Activated naive CD4-positive, alpha-beta T cell treated with anti-CD3 and anti-CD28 coated beads, Interleukin-2, amount 50 U/mL, for 72 hours (primary cell): Measurements from ENCODE around the gene KMT2C. TPM values are rescaled to one million over a fixed set of nuclear protein-coding genes. Genes with fewer than 3 reads are reported as not detected.

ENCODE experiments used
- ATAC-seq, 2 donors: fragments of 150-1000 bp; cut with Tn5 transposase; 2 replicates each; pipeline ENCODE4 v1.10.0; 2021; ENCODE audit warnings: mild to moderate bottlenecking in 2 of 2, moderate library complexity in 2 of 2
- DNase-seq, 2 donors: peaks; one replicate each; pipeline ENCODE4 v3.0.0; 2021 to 2022; ENCODE audit warnings: low spot score in 2 of 2
- H3K27ac Mint-ChIP-seq, 2 donors: one replicate each; pipeline ENCODE4 v1.8.0; 2022; ENCODE audit warnings: mild to moderate bottlenecking in 2 of 2, mixed read lengths in 2 of 2
- H3K36me3 Mint-ChIP-seq, 2 donors: one replicate each; pipeline ENCODE4 v1.8.0; 2022; ENCODE audit warnings: mixed read lengths in 2 of 2
- H3K9me3 Mint-ChIP-seq, 2 donors: one replicate each; pipeline ENCODE4 v1.8.0; 2022; ENCODE audit warnings: mixed read lengths in 2 of 2
- total RNA-seq, 2 donors: library from RNA; stranded (reverse); gene quantifications; one replicate each; pipeline ENCODE4 v1.2.3, GENCODE V29; 2022

Gene KMT2C
- total RNA-seq, 2 donors from 2014 or later, result 65.7 to 69.1 TPM

DNA sequence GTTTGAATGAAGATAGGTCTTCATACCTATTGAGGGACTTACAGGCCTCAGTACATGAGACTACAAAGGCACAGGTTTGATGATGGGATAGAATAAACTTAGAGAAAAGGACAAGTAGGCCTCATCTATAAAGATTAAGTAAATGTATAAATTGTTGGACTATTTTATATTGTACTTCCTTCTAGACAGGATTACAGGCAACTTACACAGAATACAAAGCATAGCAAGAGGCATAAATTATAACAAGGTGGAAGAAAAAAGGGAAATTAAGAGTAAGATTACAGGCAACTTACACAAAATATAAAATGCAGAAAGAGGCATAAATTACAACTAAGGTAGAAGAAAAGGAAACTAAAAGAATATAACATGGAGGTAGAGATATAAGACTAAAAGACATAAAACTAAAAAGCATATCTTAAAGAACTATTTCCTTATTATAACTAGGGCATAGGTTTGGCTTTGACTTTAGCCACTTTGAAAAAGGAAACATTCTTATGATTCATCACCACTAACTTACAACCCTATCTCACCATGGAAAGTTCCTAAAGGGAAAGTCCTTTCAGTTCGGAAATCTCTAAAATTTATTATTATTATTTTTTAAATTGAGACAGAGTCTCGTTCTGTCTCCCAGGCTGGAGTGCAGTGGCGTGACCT, 257.3 kb downstream of the KMT2C start:
- Mint-ChIP-seq H3K36me3 (peaks cover 22 to 36% of the 10 kb centered on the region in 2 donors), H3K9me3 (no peaks in the 10 kb centered on the region), H3K27ac (peak overlapping the region in 1 of 2 donors; percentile 8)
- DNase-seq (no peak), ATAC-seq (no peak)

DNA sequence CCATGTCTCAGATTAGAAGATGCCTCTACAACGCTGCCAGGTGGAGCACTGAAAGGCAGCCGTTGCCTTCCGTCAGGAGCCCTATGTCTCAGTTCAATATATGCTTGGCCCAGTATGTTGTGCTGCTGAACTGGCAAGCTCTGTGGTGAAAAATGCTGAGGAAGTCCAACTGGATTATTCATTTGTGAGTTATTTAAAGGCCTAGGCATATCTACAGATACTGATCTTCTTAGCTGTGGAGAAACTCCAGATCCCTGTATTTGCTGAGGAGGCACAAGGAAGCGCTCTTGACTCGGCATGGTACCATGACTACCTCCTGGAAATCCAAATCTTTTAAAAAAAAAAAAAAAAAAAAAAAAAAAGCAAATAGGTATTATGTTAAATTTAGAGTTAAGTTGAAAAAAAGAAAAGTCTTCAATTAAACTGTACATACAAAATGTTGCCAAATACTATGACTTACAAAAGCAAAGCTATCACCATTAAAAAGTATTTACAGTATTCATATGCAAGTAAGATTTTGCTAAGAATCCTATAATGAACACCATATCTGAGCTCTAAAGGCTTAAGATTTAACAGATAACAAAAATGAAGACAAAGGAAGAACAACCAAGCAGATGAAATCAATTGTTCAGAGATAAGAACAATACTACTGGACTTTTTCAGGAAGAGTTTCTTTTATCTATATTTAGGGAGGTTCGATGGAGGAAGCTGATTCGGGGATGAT, 258.0 kb downstream of the KMT2C start:
- no peak for DNase-seq
- no peak for ATAC-seq
- H3K36me3 Mint-ChIP-seq, result peaks cover 22 to 36% of the 10 kb centered on the region in 2 donors
- H3K9me3 Mint-ChIP-seq, result no peaks in the 10 kb centered on the region
- H3K27ac Mint-ChIP-seq, result peak overlapping the region in 1 of 2 donors; percentile 8

DNA sequence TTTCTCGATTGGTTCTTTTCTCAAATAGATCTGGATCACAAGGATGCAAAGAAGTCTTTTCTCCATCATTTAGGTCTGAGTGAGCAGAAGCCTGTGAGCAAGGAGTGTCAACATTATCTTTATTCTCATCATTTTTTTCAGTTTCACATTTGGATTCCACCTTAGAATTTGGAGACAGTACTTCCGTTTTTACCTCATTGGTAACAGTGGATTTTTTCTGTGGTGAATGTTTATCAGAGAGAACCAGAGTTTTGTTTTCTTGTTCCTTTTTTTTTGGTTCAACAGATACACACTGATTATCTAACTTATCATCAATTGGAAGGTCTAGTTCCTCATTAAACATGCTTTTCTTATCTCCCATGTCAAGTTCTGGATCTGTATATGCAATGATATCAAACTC, 259.0 kb downstream of the KMT2C start:
- H3K27ac Mint-ChIP-seq, result no peak overlapping the region
- no peaks in the 10 kb centered on the region for H3K9me3 Mint-ChIP-seq
- ATAC-seq, result no peak

DNA sequence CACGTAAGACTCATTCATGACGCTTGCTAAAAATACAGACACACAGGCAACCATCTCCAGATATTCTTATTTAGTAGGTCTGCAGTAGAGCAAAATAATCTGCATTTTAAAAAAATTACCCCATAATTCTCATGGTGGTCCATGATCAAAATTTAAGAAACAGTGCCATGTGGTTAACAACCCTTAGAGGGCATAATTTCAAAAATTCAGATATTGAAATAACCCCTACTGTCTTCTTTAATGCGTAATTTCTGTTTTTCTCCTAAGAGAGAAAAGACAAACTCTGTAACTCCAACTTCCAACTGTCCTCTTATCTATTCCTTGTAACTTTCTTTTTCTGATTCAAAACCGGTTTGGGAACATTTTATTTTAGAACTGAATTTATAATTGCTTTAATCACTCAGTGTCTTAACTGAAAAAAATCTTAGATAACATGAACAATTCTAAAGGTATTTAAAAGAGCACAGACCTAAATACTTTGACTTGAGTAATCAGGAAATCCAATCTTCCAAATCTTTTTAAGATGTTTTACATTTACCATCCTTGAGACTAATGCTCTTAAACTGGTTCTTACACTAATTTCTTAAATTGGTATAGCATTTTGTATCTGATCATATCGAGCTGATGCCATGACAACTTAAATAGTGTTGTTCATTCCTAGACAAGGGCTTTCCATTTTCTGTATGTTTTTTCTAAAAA, 262.3 kb downstream of the KMT2C start:
- Mint-ChIP-seq H3K36me3 (peaks cover 6 to 14% of the 10 kb centered on the region in 2 donors), H3K9me3 (no peaks in the 10 kb centered on the region)

More for the DNA sequence above, 259.0 kb downstream of the KMT2C start:
- peaks cover 18 to 29% of the 10 kb centered on the region in 2 donors for H3K36me3 Mint-ChIP-seq
- DNase-seq, result no peak

DNA sequence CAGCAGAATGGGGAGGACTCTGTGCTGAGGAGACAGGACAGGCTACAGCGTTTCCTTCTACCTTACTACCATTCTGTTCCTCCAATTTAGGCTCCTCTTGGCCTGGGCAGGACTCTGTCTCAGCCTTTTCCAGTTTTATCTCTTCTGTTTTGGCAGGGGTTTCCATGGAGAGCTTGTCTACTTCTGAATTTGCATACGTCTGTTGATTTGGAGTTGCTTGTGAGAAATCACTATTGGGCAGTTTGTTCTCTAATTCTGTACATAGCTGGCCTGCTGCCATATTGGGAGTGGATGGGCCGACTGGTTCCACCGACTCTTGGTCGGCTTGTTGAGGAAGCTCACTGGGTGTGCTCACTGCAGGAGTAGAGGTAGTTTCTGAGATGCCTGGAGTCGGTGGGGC, 273.5 kb downstream of the KMT2C start:
- no peak for ATAC-seq
- DNase-seq, result no peak
- peaks cover 27 to 31% of the 10 kb centered on the region in 2 donors for H3K36me3 Mint-ChIP-seq
- peak overlapping the region in 1 of 2 donors; percentile 31 for H3K27ac Mint-ChIP-seq
- H3K9me3 Mint-ChIP-seq, result no peaks in the 10 kb centered on the region

More for the DNA sequence above, 262.3 kb downstream of the KMT2C start:
- peak overlapping the region in 1 of 2 donors; percentile 2 for H3K27ac Mint-ChIP-seq
- ATAC-seq (no peak), DNase-seq (no peak)

DNA sequence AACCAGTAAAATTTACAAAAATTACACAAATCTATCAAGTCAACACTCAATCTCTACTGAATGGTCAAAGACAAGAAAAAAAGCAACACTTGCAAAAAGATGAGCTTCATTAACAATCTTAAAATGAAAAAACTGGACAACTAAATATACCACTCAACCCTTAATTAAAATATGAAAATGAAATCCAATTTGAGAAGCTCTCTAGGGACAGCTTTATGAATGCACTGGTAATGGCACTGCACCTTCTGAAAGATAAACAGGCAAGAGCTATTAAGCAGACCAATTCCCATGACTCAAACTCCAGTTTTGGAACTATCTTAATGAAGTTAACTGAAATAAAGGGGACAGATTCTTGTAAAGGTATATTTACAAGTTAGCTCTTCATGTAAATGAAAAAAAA, 274.6 kb downstream of the KMT2C start:
- Mint-ChIP-seq H3K27ac (peak overlapping the region in 1 of 2 donors; percentile 77), H3K9me3 (no peaks in the 10 kb centered on the region), H3K36me3 (peaks cover 22 to 31% of the 10 kb centered on the region in 2 donors)
- DNase-seq (no peak), ATAC-seq (no peak)

DNA sequence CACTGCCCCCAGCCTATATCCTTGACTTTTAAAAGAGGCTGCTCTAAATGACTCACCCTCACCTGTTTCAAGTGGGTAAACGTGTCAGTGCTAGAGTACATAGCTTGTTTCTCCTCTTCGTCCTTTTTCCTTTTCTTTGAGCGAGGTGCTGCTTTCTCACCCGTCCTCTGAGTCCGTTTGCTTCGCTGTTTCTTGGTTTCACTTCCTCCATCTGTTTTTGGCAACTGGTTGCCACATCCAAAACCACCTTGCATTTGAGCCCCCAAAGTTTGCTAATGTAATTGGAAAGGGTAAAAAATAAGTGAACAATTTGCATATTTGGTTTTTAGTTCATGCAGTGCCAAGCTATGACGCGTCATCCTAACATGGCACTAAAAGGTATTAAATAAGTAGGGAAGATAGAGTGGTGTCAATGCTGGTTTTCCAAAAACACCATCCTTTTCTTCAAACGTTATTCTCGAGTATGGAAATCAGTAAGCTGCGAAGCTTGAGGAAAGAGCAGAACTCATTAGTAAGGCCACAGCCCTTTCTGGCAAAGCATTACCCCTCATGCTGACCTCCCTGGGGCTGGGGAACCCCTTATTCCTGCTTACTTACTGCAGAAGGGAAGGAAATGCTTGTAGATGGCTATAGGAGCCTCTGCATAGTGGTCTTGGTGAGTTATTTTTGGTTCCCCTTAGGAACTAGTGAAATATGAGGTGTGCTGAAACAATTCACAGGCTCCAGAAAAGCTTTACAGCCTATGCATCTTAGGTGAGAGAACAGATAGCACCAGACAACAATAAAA, 276.8 kb downstream of the KMT2C start:
- DNase-seq (no peak), ATAC-seq (peak; percentile 85 to 91)
- Mint-ChIP-seq H3K36me3 (peaks cover 22 to 35% of the 10 kb centered on the region in 2 donors), H3K9me3 (no peaks in the 10 kb centered on the region), H3K27ac (peak overlapping the region; percentile 84 to 85)

DNA sequence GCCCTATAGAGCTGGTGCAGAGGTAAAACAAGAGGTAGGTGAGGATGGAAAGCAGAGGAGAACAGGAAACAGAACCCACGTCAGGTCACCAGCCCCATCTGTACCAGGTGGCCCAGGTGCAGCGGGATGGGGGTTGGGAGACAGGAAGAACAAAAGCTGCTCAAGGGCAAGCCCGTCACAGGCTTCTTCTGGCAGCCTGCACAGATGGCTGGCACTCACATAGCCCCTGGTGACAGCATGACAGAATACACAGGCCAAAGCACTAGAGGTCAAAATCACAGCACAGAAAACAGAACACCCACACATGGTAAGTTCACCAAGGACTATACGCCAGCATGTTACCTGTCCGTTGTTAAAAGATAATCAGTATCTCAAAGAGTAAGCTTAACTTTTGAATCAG, 283.5 kb downstream of the KMT2C start:
- Mint-ChIP-seq H3K27ac (peak overlapping the region; percentile 19 to 77), H3K9me3 (no peaks in the 10 kb centered on the region), H3K36me3 (peaks cover 0 to 13% of the 10 kb centered on the region in 2 donors)
- ATAC-seq (no peak), DNase-seq (no peak)

DNA sequence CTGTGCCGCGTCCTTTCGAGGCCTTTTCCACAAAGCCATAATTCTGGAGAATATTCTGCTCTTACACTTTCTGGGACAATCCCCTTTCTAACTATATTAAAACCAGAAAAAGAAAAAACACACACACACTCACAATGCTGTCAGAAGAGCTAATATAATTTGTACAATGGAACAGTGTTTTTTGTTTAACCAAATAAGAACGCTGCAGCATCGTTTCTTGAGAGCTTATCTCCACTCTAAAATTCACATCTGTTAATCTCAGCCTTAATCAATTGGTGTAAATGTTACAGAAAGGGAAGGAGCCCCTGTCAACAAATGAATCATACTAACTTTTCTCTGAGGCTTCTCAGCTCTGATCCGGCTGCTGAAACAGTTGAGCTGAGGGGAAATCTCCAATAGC, 286.4 kb downstream of the KMT2C start:
- no peak for DNase-seq
- Mint-ChIP-seq H3K9me3 (no peaks in the 10 kb centered on the region), H3K27ac (no peak overlapping the region), H3K36me3 (peaks cover 6 to 28% of the 10 kb centered on the region in 2 donors)
- ATAC-seq, result no peak

DNA sequence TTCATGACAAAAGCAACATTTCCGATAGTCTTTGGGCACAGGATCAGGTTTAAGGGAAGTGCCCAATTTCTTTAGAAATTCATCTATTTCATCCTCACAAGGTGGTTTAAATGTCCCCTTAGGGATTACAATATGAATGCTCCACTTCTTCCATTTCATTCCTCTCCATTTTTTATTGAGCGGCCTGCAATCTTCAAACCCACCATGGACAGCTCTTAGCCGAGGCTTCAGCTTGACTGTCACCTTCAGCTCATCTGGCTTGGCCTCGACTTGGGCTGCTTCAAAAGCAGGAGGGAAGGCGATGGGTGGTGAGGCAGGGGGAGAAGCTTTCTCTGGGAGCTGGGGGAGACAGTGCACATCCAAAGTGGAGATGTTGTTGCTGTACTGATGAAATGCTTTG, 287.1 kb downstream of the KMT2C start:
- H3K36me3 Mint-ChIP-seq, result peaks cover 6 to 23% of the 10 kb centered on the region in 2 donors
- DNase-seq (no peak), ATAC-seq (no peak)
- H3K9me3 Mint-ChIP-seq, result no peaks in the 10 kb centered on the region
- peak overlapping the region in 1 of 2 donors; percentile 1 for H3K27ac Mint-ChIP-seq

DNA sequence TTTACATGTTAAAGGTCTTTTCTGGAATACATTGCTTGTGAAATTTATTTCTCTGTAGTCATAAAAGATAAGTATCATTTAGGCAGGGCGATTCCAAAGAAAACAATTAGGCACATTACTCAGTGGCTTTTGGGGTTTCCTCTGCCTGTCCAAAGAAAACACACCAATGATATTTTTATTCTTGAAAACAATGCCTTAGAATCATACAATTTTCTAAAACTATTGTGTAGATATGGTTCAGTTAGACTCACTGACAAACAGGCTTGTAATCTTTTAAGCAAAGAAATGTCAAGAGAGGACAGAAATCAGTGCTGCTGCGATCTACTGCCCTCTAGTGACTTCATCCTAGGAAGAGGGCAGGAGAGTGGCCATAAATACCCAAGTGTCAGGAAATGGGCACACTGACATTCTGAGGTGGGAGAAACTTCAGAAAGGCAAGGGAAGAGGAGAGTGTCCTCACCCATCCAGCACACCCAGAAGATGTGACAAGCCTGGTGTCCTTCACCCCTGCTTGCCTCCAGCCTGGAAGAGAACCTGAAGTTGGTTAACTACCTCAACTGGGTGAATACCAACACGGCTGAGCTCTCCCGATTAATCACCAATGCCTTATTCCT, 289.8 kb downstream of the KMT2C start:
- H3K9me3 Mint-ChIP-seq, result no peaks in the 10 kb centered on the region
- H3K27ac Mint-ChIP-seq, result peak overlapping the region; percentile 81 to 93
- H3K36me3 Mint-ChIP-seq, result peaks cover 6 to 24% of the 10 kb centered on the region in 2 donors
- ATAC-seq (peak; percentile 21 to 33), DNase-seq (peak in 1 of 2 donors; percentile 30)

DNA sequence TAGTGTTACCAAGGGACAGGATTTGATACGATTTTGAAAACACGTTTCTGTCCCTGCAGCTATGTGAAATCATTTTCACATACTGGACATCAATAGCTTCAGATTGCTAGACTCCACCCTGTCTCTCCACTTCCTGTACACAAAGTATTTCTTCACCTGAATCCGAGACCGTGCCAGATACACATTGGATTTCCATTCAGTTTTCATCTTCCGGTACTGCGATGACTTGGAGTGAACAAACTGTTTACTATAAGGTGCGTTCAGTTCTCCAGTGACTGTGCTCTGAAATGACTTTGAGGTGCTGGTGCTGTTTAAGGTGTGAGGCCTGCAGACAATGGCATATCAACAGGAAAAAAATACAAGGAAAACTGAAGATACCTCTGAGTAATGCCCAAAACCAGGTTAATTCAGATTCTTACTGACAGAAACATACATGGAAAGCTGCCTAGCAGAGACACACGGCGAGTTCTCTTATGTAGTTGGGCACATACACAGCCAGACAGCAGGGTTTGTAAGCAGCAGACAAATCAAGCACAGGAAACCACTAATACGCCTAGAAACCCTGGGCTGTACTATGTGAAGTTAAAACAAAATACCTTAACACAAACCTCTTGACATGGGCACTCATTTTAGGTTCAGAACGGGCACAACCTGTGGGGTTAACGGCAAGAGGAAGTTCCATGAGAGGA, 291.1 kb downstream of the KMT2C start:
- Mint-ChIP-seq H3K36me3 (peaks cover 6 to 30% of the 10 kb centered on the region in 2 donors), H3K9me3 (no peaks in the 10 kb centered on the region), H3K27ac (peak overlapping the region; percentile 81 to 96)
- ATAC-seq (peak; percentile 84 to 90), DNase-seq (peak in 1 of 2 donors; percentile 29)

DNA sequence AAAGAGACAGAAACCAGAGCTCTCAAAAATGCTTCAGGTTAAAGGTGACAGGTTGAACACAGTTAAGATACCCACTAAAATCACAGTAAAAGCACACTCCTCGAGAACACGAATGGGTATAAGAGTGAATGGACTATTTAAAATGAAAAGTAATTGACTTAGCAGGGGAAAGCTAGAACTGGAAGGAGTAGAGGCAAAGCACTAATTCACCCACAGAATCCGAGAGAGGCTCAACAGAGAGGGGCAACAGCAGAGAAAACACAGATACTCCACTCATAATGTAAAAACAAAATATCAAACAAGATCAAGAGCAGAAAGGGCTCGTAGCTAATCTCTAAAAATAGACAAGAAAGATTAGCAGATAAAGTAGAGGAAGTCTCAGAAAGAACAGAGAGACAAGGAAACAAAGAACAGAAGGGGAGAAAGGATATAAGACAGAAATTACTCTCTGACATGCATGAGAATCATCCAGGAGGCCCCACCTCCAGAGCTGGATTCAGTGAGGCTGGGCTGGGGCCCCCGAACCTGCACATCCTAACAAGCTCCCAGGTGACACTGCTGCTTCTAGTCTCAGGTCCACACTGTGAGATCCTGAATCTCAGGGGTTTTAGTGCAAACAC, 292.7 kb downstream of the KMT2C start:
- DNase-seq, result no peak
- H3K27ac Mint-ChIP-seq, result peak overlapping the region; percentile 72 to 81
- ATAC-seq, result no peak
- no peaks in the 10 kb centered on the region for H3K9me3 Mint-ChIP-seq
- H3K36me3 Mint-ChIP-seq, result peaks cover 6 to 30% of the 10 kb centered on the region in 2 donors

DNA sequence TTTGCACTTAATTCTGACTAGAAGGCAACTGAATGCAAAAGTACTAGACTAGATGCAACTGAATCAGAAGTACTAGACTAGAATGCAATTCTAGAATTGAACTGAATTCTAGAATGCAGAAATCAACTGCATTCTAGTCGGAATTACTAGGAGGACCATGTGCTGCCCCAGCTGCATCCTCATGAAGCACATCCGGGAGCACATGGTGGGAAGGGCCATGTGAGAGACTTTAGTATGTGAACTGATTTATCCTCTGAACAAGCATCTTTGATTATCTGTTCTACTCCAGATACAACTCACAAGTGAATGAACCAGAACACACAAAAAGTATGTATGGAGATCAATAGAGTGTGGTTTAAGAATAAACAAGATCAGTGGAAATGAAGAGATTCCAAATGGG, 295.2 kb downstream of the KMT2C start:
- no peak for ATAC-seq
- DNase-seq, result no peak
- Mint-ChIP-seq H3K27ac (peak overlapping the region in 1 of 2 donors; percentile 44), H3K36me3 (peaks cover 6 to 28% of the 10 kb centered on the region in 2 donors), H3K9me3 (no peaks in the 10 kb centered on the region)

DNA sequence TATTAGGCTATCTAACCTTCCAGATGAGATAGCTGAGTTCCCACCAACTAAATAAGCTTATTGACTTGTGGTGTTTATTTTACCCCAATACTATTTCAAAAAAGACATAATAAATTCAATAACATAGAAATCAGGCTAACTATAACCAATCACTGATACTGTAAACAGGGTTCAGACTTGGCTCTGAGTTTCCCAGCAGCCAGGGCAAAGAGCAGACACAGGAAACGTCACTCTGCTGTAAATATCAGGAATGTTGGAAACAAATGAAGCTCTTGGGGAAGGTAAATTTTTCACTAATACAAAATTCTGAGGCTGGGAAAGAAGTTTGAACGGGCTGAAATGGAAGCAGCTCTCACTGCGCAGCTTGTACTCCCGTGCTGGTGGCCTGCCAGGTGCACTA, 295.7 kb downstream of the KMT2C start:
- H3K36me3 Mint-ChIP-seq, result peaks cover 6 to 23% of the 10 kb centered on the region in 2 donors
- H3K27ac Mint-ChIP-seq, result peak overlapping the region in 1 of 2 donors; percentile 44

More for the DNA sequence above, 295.7 kb downstream of the KMT2C start:
- no peak for DNase-seq
- no peaks in the 10 kb centered on the region for H3K9me3 Mint-ChIP-seq
- no peak for ATAC-seq
